K562 (cell line): ENCODE data around the gene NBEAL1. TPM values are rescaled to one million over a fixed set of nuclear protein-coding genes. Genes with fewer than 3 reads are reported as not detected.

ENCODE experiments used
- ATAC-seq: fragments of 200-7000 bp; cut with Tn5 transposase; 3 replicates; pipeline ENCODE4 v1.9.1; 2020; ENCODE audit warnings: moderate library complexity
- BruUV-seq: library from RNA; stranded (reverse); fragments of 400-500 nt; replicated peaks from 2 replicates; lab custom pipeline; 2021; lab: Mats Ljungman, UMichigan
- CTCF ChIA-PET: fragments of 300-600 bp; formaldehyde crosslinking; extraction: SDS; loops from one replicate; lab custom pipeline; 2021; ENCODE audit warnings: low intra/inter-chr PET ratio; lab: Yijun Ruan, JAX
- POLR2A ChIA-PET: fragments of 300-600, 350-650 bp; sonication (Branson Sonifier 250); formaldehyde crosslinking; extraction: SDS; loops from one replicate; lab custom pipeline; 2021; ENCODE audit warnings: antibody characterized with exemption, inconsistent platforms; lab: Yijun Ruan, JAX
- DNase-seq, 4 experiments: peaks; one replicate each; pipeline versions ENCODE4 v3.0.0 to v3.0.0-alpha.2; 2011 to 2018; ENCODE audit warnings: low spot score in 3 of 4, mixed read lengths in 3 of 4; ENCODE audit errors: extremely low read depth in 1 of 4
- FAIRE-seq: peaks from 2 replicates; lab custom pipeline; 2011; peaks lifted over from hg19 to GRCh38; lab: Jason Lieb, UNC
- H2AFZ ChIP-seq: 2 replicates; pipeline ENCODE4 v1.6.0; 2011; ENCODE audit warnings: low read depth, low read length, control low read depth, inconsistent platforms
- H3K27ac ChIP-seq: fragments of 200-600 bp; 3 replicates; pipeline ENCODE4 v1.8.0; 2011; ENCODE audit warnings: low read depth, mild to moderate bottlenecking, control low read depth, inconsistent platforms, low read length, moderate library complexity, mixed read lengths; ENCODE audit errors: extremely low read depth
- H3K27me3 ChIP-seq, 2 experiments: fragments of 300-600 bp in 1 of 2; 2 replicates in 1 of 2; 3 replicates in 1 of 2; pipeline versions ENCODE4 v1.6.0 to v1.8.0; 2011; ENCODE audit warnings: inconsistent platforms in 2 of 2, low read length in 2 of 2, mild to moderate bottlenecking in 1 of 2, mixed read lengths in 1 of 2, moderate library complexity in 1 of 2; ENCODE audit not compliant: control insufficient read depth in 2 of 2, insufficient read depth in 2 of 2
- H3K36me3 ChIP-seq: fragments of 300-600 bp; 3 replicates; pipeline ENCODE4 v1.8.0; 2011; ENCODE audit warnings: mild to moderate bottlenecking, low read length, inconsistent platforms; ENCODE audit not compliant: control insufficient read depth, insufficient read depth
- H3K4me1 ChIP-seq, 2 experiments: fragments of 200-600 bp in 1 of 2; replicated peaks in 1 of 2; 2 replicates in 1 of 2; 3 replicates in 1 of 2; pipeline versions ENCODE4 v1.5.1 to v1.8.0; 2011; ENCODE audit warnings: inconsistent platforms in 2 of 2, low read length in 2 of 2, mild to moderate bottlenecking in 1 of 2, mixed read lengths in 1 of 2, moderate library complexity in 1 of 2; ENCODE audit not compliant: control insufficient read depth in 2 of 2, insufficient read depth in 2 of 2
- H3K4me2 ChIP-seq: 2 replicates; pipeline ENCODE4 v1.6.1; 2011; ENCODE audit warnings: low read length, control low read depth, inconsistent platforms, mixed read lengths; ENCODE audit not compliant: insufficient read depth
- H3K4me3 ChIP-seq: fragments of 200-600 bp; sonication (generic), shearing (Covaris generic); 2 replicates; pipeline ENCODE4 v1.5.1; 2016; ENCODE audit warnings: control low read depth, inconsistent platforms
- H3K79me2 ChIP-seq: fragments of 200-600 bp; 3 replicates; pipeline ENCODE4 v1.8.0; 2011; ENCODE audit warnings: low read length, inconsistent platforms; ENCODE audit not compliant: control insufficient read depth, insufficient read depth
- H3K9ac ChIP-seq, 2 experiments: 2 replicates each; pipeline versions ENCODE4 v1.6.0 to v1.6.1; 2011; ENCODE audit warnings: low read depth in 2 of 2, low read length in 2 of 2, control low read depth in 1 of 2, inconsistent platforms in 1 of 2, mild to moderate bottlenecking in 1 of 2, mixed read lengths in 1 of 2; ENCODE audit not compliant: insufficient read depth in 1 of 2
- H3K9me1 ChIP-seq: one replicate; pipeline ENCODE4 v1.6.0; 2011; ENCODE audit warnings: inconsistent platforms, mild to moderate bottlenecking, low read length, moderate library complexity; ENCODE audit not compliant: control insufficient read depth, insufficient read depth
- H3K9me3 ChIP-seq: replicated peaks from 2 replicates; pipeline ENCODE4 v1.5.1; 2011; ENCODE audit warnings: low read depth, low read length, inconsistent platforms; ENCODE audit not compliant: control insufficient read depth, insufficient read depth
- H4K20me1 ChIP-seq: replicated peaks from 2 replicates; pipeline ENCODE4 v1.6.1; 2011; ENCODE audit warnings: low read length, inconsistent platforms, mixed read lengths; ENCODE audit not compliant: control insufficient read depth, insufficient read depth
- WGBS: fragments of 100-300 bp; shearing (Covaris generic); methylation state at CpG from one replicate; pipeline ENCODE4 v1.1.6; 2016; ENCODE audit warnings: low coverage, mixed read lengths; ENCODE audit not compliant: insufficient coverage; ENCODE audit errors: missing lambda C conversion rate; 5-methylcytosine and 5-hydroxymethylcytosine counted together
- in situ Hi-C: fragments of 300-500 bp; cut with MboI; formaldehyde crosslinking; loops from 4 replicates; pipeline ENCODE4 v1.15.0; 2018; ENCODE audit warnings: inconsistent platforms, mixed read lengths
- intact Hi-C: fragments of 100-400 bp; cut with micrococcal nuclease; formaldehyde crosslinking; loops from 2 replicates; pipeline ENCODE4 v1.14.2; 2022
- polyA plus RNA-seq, 8 experiments: library from polyadenylated mRNA; depleted of rRNA in 4 of 8; stranded (reverse) in 5 of 8; unstranded in 3 of 8; fragments of >200 nt; fragmentation: Nextera tagmentation in 2 of 8; fragmentation: Illumina TruSeq in 1 of 8; extraction: Ambion mirVana in 2 of 8; extraction: Trizol in 1 of 8; gene quantifications; 2 replicates each; pipeline versions ENCODE4 v1.2.1 to v1.2.3, GENCODE V29; 2011 to 2014; ENCODE audit warnings: inconsistent platforms in 1 of 8, missing spikeins in 1 of 8
- total RNA-seq, 7 experiments: library from RNA; depleted of rRNA in 6 of 7; stranded (reverse); fragments of >200 nt in 6 of 7; fragmentation: Illumina TruSeq in 2 of 7; extraction: Trizol in 2 of 7; gene quantifications; 2 replicates each; pipeline versions ENCODE4 v1.2.1 to v1.2.3, GENCODE V29; 2011 to 2021; ENCODE audit warnings: low replicate concordance in 1 of 7
- TF ChIP-seq, protein P1 (sequence below): sonication (generic); formaldehyde crosslinking; IDR thresholded peaks from 2 replicates; pipeline ENCODE4 v1.8.1; 2023; ENCODE audit warnings: missing genetic modification reagents, mild to moderate bottlenecking, borderline replicate concordance
- TF ChIP-seq, protein P2 (sequence below): fragments of 450-650 bp; IDR thresholded peaks from 2 replicates; pipeline ENCODE4 v1.7.0; 2016; ENCODE audit warnings: borderline replicate concordance

The NBEAL1 gene
- total and polyA plus RNA-seq, 9 of the 15 experiments (the other 6 are each of a cell fraction or from before 2014, with no cell fraction given): 2.1 to 13.5 (median 7.3) TPM

DNA sequence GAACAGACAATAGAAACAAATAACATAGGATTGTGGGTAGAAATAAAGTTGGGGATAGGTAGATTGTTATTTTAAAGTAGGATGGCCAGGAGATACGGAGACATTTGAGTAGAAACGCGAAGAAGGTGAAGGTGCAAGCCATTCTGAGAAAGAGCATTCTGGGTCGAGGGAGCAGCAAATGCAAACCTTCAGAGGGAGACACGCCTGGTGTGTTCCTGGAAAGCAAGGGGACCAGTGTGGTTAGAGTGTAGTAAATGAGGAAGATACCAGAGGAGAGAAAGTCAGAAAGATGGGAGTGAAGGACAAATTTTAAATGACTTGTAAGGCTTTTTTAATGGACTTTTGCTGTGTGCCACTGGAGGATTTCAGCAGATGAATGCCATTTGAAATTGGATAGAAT lies 225.8 kb downstream of the NBEAL1 start:
- Histone ChIP-seq H4K20me1 (no peaks in the 10 kb centered on the region), H3K79me2 (peaks cover 29% of the 10 kb centered on the region), H3K27me3 (no peaks in the 10 kb centered on the region), H3K4me3 (peak overlapping the region; percentile 63; the same call in 1 of the 2 replicates), H3K4me2 (peak overlapping the region; percentile 76), H3K9me3 (no peaks in the 10 kb centered on the region), H3K36me3 (peaks cover 18% of the 10 kb centered on the region; the same call in 1 of the 3 replicates), H3K4me1 (peaks cover 5 to 7% of the 10 kb centered on the region in 2 experiments; a peak in 3 of 5 replicates), H3K9me1 (no peaks in the 10 kb centered on the region), H3K9ac (peak overlapping the region; percentile 75 to 80; a peak in 3 of 4 replicates), H3K27ac (peak overlapping the region; percentile 91; the same call in 2 of the 3 replicates), H2AFZ (peak overlapping the region; percentile 54; the same call in 1 of the 2 replicates)
- peak; percentile 72 for FAIRE-seq
- intact Hi-C loops: loop anchor here (5.0 kb wide), 1 partner anchor 152 kb away; no protein-coding TSS in a partner anchor
- in situ Hi-C loops: no loop called here
- no peak for ATAC-seq
- peak in 1 of 4 experiments; percentile 44 for DNase-seq
- no TSS peak for BruUV-seq
- TF ChIP-seq, protein P1, sequence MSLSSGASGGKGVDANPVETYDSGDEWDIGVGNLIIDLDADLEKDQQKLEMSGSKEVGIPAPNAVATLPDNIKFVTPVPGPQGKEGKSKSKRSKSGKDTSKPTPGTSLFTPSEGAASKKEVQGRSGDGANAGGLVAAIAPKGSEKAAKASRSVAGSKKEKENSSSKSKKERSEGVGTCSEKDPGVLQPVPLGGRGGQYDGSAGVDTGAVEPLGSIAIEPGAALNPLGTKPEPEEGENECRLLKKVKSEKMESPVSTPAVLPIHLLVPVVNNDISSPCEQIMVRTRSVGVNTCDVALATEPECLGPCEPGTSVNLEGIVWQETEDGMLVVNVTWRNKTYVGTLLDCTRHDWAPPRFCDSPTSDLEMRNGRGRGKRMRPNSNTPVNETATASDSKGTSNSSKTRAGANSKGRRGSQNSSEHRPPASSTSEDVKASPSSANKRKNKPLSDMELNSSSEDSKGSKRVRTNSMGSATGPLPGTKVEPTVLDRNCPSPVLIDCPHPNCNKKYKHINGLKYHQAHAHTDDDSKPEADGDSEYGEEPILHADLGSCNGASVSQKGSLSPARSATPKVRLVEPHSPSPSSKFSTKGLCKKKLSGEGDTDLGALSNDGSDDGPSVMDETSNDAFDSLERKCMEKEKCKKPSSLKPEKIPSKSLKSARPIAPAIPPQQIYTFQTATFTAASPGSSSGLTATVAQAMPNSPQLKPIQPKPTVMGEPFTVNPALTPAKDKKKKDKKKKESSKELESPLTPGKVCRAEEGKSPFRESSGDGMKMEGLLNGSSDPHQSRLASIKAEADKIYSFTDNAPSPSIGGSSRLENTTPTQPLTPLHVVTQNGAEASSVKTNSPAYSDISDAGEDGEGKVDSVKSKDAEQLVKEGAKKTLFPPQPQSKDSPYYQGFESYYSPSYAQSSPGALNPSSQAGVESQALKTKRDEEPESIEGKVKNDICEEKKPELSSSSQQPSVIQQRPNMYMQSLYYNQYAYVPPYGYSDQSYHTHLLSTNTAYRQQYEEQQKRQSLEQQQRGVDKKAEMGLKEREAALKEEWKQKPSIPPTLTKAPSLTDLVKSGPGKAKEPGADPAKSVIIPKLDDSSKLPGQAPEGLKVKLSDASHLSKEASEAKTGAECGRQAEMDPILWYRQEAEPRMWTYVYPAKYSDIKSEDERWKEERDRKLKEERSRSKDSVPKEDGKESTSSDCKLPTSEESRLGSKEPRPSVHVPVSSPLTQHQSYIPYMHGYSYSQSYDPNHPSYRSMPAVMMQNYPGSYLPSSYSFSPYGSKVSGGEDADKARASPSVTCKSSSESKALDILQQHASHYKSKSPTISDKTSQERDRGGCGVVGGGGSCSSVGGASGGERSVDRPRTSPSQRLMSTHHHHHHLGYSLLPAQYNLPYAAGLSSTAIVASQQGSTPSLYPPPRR: no peak
- TF ChIP-seq, protein P2, sequence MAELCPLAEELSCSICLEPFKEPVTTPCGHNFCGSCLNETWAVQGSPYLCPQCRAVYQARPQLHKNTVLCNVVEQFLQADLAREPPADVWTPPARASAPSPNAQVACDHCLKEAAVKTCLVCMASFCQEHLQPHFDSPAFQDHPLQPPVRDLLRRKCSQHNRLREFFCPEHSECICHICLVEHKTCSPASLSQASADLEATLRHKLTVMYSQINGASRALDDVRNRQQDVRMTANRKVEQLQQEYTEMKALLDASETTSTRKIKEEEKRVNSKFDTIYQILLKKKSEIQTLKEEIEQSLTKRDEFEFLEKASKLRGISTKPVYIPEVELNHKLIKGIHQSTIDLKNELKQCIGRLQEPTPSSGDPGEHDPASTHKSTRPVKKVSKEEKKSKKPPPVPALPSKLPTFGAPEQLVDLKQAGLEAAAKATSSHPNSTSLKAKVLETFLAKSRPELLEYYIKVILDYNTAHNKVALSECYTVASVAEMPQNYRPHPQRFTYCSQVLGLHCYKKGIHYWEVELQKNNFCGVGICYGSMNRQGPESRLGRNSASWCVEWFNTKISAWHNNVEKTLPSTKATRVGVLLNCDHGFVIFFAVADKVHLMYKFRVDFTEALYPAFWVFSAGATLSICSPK: 0 out of 2 replicates have a peak, but pooled peaks have one; percentile 45
- WGBS: 10% methylated on average over 5 of the region's 5 CpGs
- CTCF ChIA-PET: interaction anchor here (0.6 kb wide), 1 partner anchor 90 kb away, joined by 4 read pairs; no protein-coding TSS in a partner anchor
- POLR2A ChIA-PET: interaction anchor here (0.8 to 1.6 kb wide), 2 partner anchors 65 to 106 kb away, joined by 3 read pairs; no protein-coding TSS in a partner anchor
